ENCODE data around the gene ZC3H10.

The ZC3H10 gene

GRCh38 chr12:56150563-56150962 lies 32.5 kb downstream of the ZC3H10 start:
- no peak overlapping the region for H3K4me3 ChIP-seq (ENCODE audit: low read length)
- TF ChIP-seq CTCF (conservative IDR thresholded peaks at IDR 0.05; ENCODE audit: low read length): no peak
- DNase-seq (ENCODE audit: low read depth): no peak

- peak overlapping the region; percentile 75 for H3K4me3 ChIP-seq (ENCODE audit: low read length)
- no peak for DNase-seq (ENCODE audit: low read depth)
- peak; percentile 33 for TF ChIP-seq CTCF (conservative IDR thresholded peaks at IDR 0.05; ENCODE audit: low read length)
Observed at GRCh38 chr12:56151672-56152131, 33.6 kb downstream of the ZC3H10 start.

- H3K4me3 ChIP-seq (ENCODE audit: low read length): peak within 1 kb of the TSS; percentile 75
- peak; percentile 85 for DNase-seq (ENCODE audit: low read depth)
- TF ChIP-seq CTCF (conservative IDR thresholded peaks at IDR 0.05; ENCODE audit: low read length): no peak
Observed at GRCh38 chr12:56152132-56152755, 34.2 kb downstream of the ZC3H10 start, which contains the start of gene MYL6B. Gene MYL6B (plus strand): TSS chr12:56152587. CDS start chr12:56153919, 1,332 bp downstream.

- DNase-seq (ENCODE audit: low read depth): no peak
- H3K4me3 ChIP-seq (ENCODE audit: low read length): peak overlapping the region; percentile 75
- no peak for TF ChIP-seq CTCF (conservative IDR thresholded peaks at IDR 0.05; ENCODE audit: low read length)
Observed at GRCh38 chr12:56152756-56153677, 35.0 kb downstream of the ZC3H10 start.

- no peak overlapping the region; the same call in 1 of the 2 replicates for H3K4me3 ChIP-seq (ENCODE audit: low read length)
- no peak for DNase-seq (ENCODE audit: low read depth)
- TF ChIP-seq CTCF (conservative IDR thresholded peaks at IDR 0.05; ENCODE audit: low read length): no peak
Observed at GRCh38 chr12:56153678-56154065, 35.6 kb downstream of the ZC3H10 start.

- H3K4me3 ChIP-seq (ENCODE audit: low read length): no peak overlapping the region
- DNase-seq (ENCODE audit: low read depth): no peak
- TF ChIP-seq CTCF (conservative IDR thresholded peaks at IDR 0.05; ENCODE audit: low read length): no peak
Observed at GRCh38 chr12:56154246-56154771, 36.2 kb downstream of the ZC3H10 start.

Data from AG10803 (cell line).